GM23338 (cell line): Measurements from ENCODE around the gene STK33. TPM values are rescaled to one million over a fixed set of nuclear protein-coding genes. Genes with fewer than 3 reads are reported as not detected.

ENCODE experiments used
- ATAC-seq: fragments of 200-7000 bp; cut with Tn5 transposase; 3 replicates; pipeline ENCODE4 v1.9.1; 2020
- DNase-seq: peaks from one replicate; pipeline ENCODE4 v3.0.0-alpha.2; 2015; ENCODE audit warnings: low spot score
- H2AFZ ChIP-seq: fragments of 200-600 bp; sonication (generic); 2 replicates; pipeline ENCODE4 v1.8.0; 2016; ENCODE audit warnings: antibody characterized with exemption, mild to moderate bottlenecking, moderate library complexity
- H3F3A ChIP-seq: fragments of 200-600 bp; sonication (generic); replicated peaks from 2 replicates; pipeline ENCODE4 v1.8.0; 2017; ENCODE audit warnings: antibody characterized with exemption, mixed run types, low read depth
- H3K27ac ChIP-seq: fragments of 200-600 bp; sonication (generic); 2 replicates; pipeline ENCODE4 v1.6.1; 2016; ENCODE audit warnings: low read depth
- H3K27me3 ChIP-seq: fragments of 200-600 bp; sonication (generic); 2 replicates; pipeline ENCODE4 v1.8.0; 2016; ENCODE audit warnings: mild to moderate bottlenecking, mixed run types, moderate library complexity; ENCODE audit not compliant: insufficient read depth
- H3K36me3 ChIP-seq: fragments of 200-600 bp; sonication (generic); 2 replicates; pipeline ENCODE4 v1.8.0; 2016; ENCODE audit warnings: mild to moderate bottlenecking; ENCODE audit not compliant: insufficient read depth
- H3K4me1 ChIP-seq: fragments of 200-600 bp; sonication (generic); 2 replicates; pipeline ENCODE4 v1.8.0; 2016; ENCODE audit warnings: mild to moderate bottlenecking, moderate library complexity; ENCODE audit not compliant: insufficient read depth
- H3K4me2 ChIP-seq: fragments of 200-600 bp; sonication (generic); 2 replicates; pipeline ENCODE4 v1.7.1; 2017; ENCODE audit warnings: mixed run types
- H3K4me3 ChIP-seq: fragments of 200-600 bp; sonication (generic); 2 replicates; pipeline ENCODE4 v1.6.1; 2016; ENCODE audit warnings: mixed run types
- H3K79me2 ChIP-seq: fragments of 200-600 bp; sonication (generic); replicated peaks from 2 replicates; pipeline ENCODE4 v1.8.0; 2017; ENCODE audit warnings: mild to moderate bottlenecking; ENCODE audit not compliant: insufficient read depth
- H3K9me2 ChIP-seq: fragments of 200-600 bp; sonication (generic); 2 replicates; pipeline ENCODE4 v1.8.0; 2017; ENCODE audit not compliant: insufficient read depth
- H4K20me1 ChIP-seq: fragments of 200-600 bp; sonication (generic); replicated peaks from 2 replicates; pipeline ENCODE4 v1.8.0; 2017; ENCODE audit warnings: mild to moderate bottlenecking; ENCODE audit not compliant: insufficient read depth
- H3K27ac Mint-ChIP-seq: 2 replicates; pipeline ENCODE4 v1.8.0; 2020; ENCODE audit warnings: inconsistent platforms, mild to moderate bottlenecking, moderate library complexity, mixed read lengths
- H3K27me3 Mint-ChIP-seq: 3 replicates; pipeline ENCODE4 v1.8.0; 2022; ENCODE audit warnings: low read depth, mild to moderate bottlenecking, moderate library complexity, mixed read lengths, inconsistent platforms; ENCODE audit not compliant: insufficient read depth, poor library complexity
- H3K36me3 Mint-ChIP-seq: 3 replicates; pipeline ENCODE4 v1.8.0; 2021; ENCODE audit warnings: low read depth, mild to moderate bottlenecking, inconsistent platforms, moderate library complexity, mixed read lengths
- H3K4me1 Mint-ChIP-seq: 3 replicates; pipeline ENCODE4 v1.8.0; 2020; ENCODE audit warnings: mild to moderate bottlenecking, inconsistent platforms, mixed read lengths
- H3K4me3 Mint-ChIP-seq: 3 replicates; pipeline ENCODE4 v1.8.0; 2021; ENCODE audit warnings: moderate library complexity, mild to moderate bottlenecking, inconsistent platforms, mixed read lengths
- H3K9me3 Mint-ChIP-seq: 3 replicates; pipeline ENCODE4 v1.8.0; 2020; ENCODE audit warnings: moderate library complexity, mild to moderate bottlenecking, inconsistent platforms, mixed read lengths
- CTCF ChIP-seq, 2 experiments: fragments of 200-600 bp in 1 of 2; sonication (generic) in 1 of 2; conservative IDR thresholded peaks; 2 replicates each; pipeline versions ENCODE4 v1.5.1 to v1.6.1; 2016 to 2017; ENCODE audit warnings: antibody characterized with exemption in 2 of 2, low read depth in 2 of 2, mild to moderate bottlenecking in 2 of 2, moderate library complexity in 1 of 2
- EZH2phosphoT487 ChIP-seq: fragments of 200-600 bp; sonication (generic); IDR thresholded peaks from one replicate; pipeline ENCODE4 v1.8.1; 2018; ENCODE audit warnings: antibody characterized with exemption; ENCODE audit not compliant: unreplicated experiment
- JUNB ChIP-seq: IDR thresholded peaks from one replicate; pipeline ENCODE4 v1.6.1; 2016; ENCODE audit warnings: antibody characterized with exemption; ENCODE audit not compliant: unreplicated experiment
- POLR2AphosphoS5 ChIP-seq: IDR thresholded peaks from 2 replicates; pipeline ENCODE4 v1.6.1; 2016; ENCODE audit warnings: antibody characterized with exemption, low read depth
- REST ChIP-seq: IDR thresholded peaks from one replicate; pipeline ENCODE4 v1.6.1; 2018; ENCODE audit warnings: antibody characterized with exemption; ENCODE audit not compliant: unreplicated experiment
- STAT1 ChIP-seq: IDR thresholded peaks from one replicate; pipeline ENCODE4 v1.6.1; 2016; ENCODE audit warnings: antibody characterized with exemption; ENCODE audit not compliant: unreplicated experiment
- ZNF331 ChIP-seq: fragments of 250-450 bp; sonication (Bioruptor Pico); IDR thresholded peaks from 2 replicates; pipeline ENCODE4 v1.5.0; 2020; ENCODE audit warnings: low read depth, mild to moderate bottlenecking, moderate library complexity
- ZNF462 ChIP-seq: fragments of 250-450 bp; sonication (Bioruptor Pico); IDR thresholded peaks from 2 replicates; pipeline ENCODE4 v1.5.0; 2020; ENCODE audit warnings: mild to moderate bottlenecking, moderate library complexity
- polyA plus RNA-seq: library from polyadenylated mRNA; unstranded; fragments of >200 nt; fragmentation: Nextera tagmentation; extraction: Ambion mirVana; gene quantifications from 2 replicates; pipeline ENCODE4 v1.2.1, GENCODE V29; 2016
- total RNA-seq: library from RNA; depleted of rRNA; stranded (reverse); fragments of >200 nt; shearing (Covaris generic); gene quantifications from 2 replicates; pipeline ENCODE4 v1.2.3, GENCODE V29; 2014

STK33 gene
- total and polyA plus RNA-seq, 2 experiments from 2014 or later: 17.2 to 18.2 TPM

GRCh38 chr11:8614497-8614896 is 20.5 kb upstream of the STK33 start:
- H3K4me1 ChIP-seq: no peaks in the 10 kb centered on the region
- peaks cover 14% of the 10 kb centered on the region for H3K27me3 Mint-ChIP-seq
- TF ChIP-seq REST: no peak
- no peak for TF ChIP-seq ZNF462 (CRISPR knock-in tag)
- TF ChIP-seq STAT1: no peak
- no peak for TF ChIP-seq ZNF331 (CRISPR knock-in tag)
- TF ChIP-seq POLR2AphosphoS5: no peak
- no peak for TF ChIP-seq JUNB
- TF ChIP-seq CTCF (conservative IDR thresholded peaks at IDR 0.05; ENCODE audit: low read depth in 2 of 2): no peak
- no peak for TF ChIP-seq EZH2phosphoT487
- no peaks in the 10 kb centered on the region; the same call in 2 of the 3 replicates for H3K36me3 Mint-ChIP-seq
- H3K27me3 ChIP-seq: no peaks in the 10 kb centered on the region
- H3K9me3 Mint-ChIP-seq: no peaks in the 10 kb centered on the region; the same call in 2 of the 3 replicates
- H3K36me3 ChIP-seq: no peaks in the 10 kb centered on the region
- H2AFZ ChIP-seq: no peak overlapping the region
- H3K4me1 Mint-ChIP-seq: peaks cover 3% of the 10 kb centered on the region; the same call in 2 of the 3 replicates
- H3K27ac ChIP-seq: no peak overlapping the region
- no peaks in the 10 kb centered on the region for H3K9me2 ChIP-seq
- H3K4me3 ChIP-seq: no peak overlapping the region
- no peaks in the 10 kb centered on the region for H3F3A ChIP-seq
- no peaks in the 10 kb centered on the region for H4K20me1 ChIP-seq
- no peak overlapping the region for H3K4me2 ChIP-seq
- no peak for ATAC-seq
- H3K79me2 ChIP-seq: no peaks in the 10 kb centered on the region
- no peak for DNase-seq
- H3K4me3 Mint-ChIP-seq: no peak overlapping the region
- H3K27ac Mint-ChIP-seq: no peak overlapping the region
